BJ (cell line): ENCODE results near the gene RUNX1. TPM values are rescaled to one million over a fixed set of nuclear protein-coding genes. Genes with fewer than 3 reads are reported as not detected.
A peak's percentile ranks its signal among the peaks of the same experiment; 100 is the strongest.

ENCODE experiments used
- CTCF ChIA-PET: fragments of 350-600 bp; formaldehyde crosslinking; extraction: SDS; loops from one replicate; lab custom pipeline; 2021; ENCODE audit warnings: antibody characterized with exemption, inconsistent platforms; lab: Yijun Ruan, JAX
- POLR2A ChIA-PET: fragments of 300-600 bp; sonication (Branson Sonifier 250); formaldehyde crosslinking; extraction: SDS; loops from one replicate; lab custom pipeline; 2021; ENCODE audit warnings: antibody characterized with exemption; lab: Charles Lee
- DNase-seq: peaks from one replicate; pipeline ENCODE4 v3.0.0-alpha.2; 2011; ENCODE audit warnings: low read depth
- H3K27me3 ChIP-seq: 2 replicates; pipeline ENCODE4 v1.6.0; 2011; ENCODE audit warnings: low read length; ENCODE audit not compliant: control insufficient read depth, insufficient read depth
- H3K36me3 ChIP-seq: 2 replicates; pipeline ENCODE4 v1.5.1; 2011; ENCODE audit warnings: low read length; ENCODE audit not compliant: control insufficient read depth, insufficient read depth
- H3K4me3 ChIP-seq: 2 replicates; pipeline ENCODE4 v1.5.1; 2011; ENCODE audit warnings: low read depth, mild to moderate bottlenecking, control low read depth, low read length
- CTCF ChIP-seq: IDR thresholded peaks from 2 replicates; pipeline ENCODE4 v1.5.1; 2011; ENCODE audit warnings: low read depth, mild to moderate bottlenecking, control low read depth, inconsistent platforms, low read length, moderate library complexity; ENCODE audit not compliant: insufficient read depth
- polyA plus RNA-seq: library from polyadenylated mRNA; depleted of rRNA; stranded (reverse); fragments of >200 nt; gene quantifications from 2 replicates; pipeline ENCODE4 v1.2.3, GENCODE V29; 2011

Gene RUNX1
- polyA plus RNA-seq, 1 experiment: 36.1 TPM

GRCh38 chr21:34883491-34884271, 165.4 kb downstream of the RUNX1 start:
- H3K4me3 ChIP-seq: peak overlapping the region; percentile 97
- CTCF ChIA-PET: interaction anchor here (0.8 to 1.3 kb wide), 4 partner anchors 190 to 966 kb away, joined by 3 read pairs; no protein-coding TSS in a partner anchor
- peaks cover 10% of the 10 kb centered on the region for H3K36me3 ChIP-seq
- no peak for DNase-seq
- POLR2A ChIA-PET: no interaction called here
- H3K27me3 ChIP-seq: no peaks in the 10 kb centered on the region
- TF ChIP-seq CTCF: no peak

- no peak for TF ChIP-seq CTCF
- ChIA-PET POLR2A (no interaction called here), CTCF (interaction anchor here (1.3 kb wide), 1 partner anchor 626 kb away, joined by 3 read pairs; no protein-coding TSS in a partner anchor)
These were observed 166.4 kb downstream of the RUNX1 start for GRCh38 chr21:34882719-34883131.

GRCh38 chr21:34881839-34882371, 167.2 kb downstream of the RUNX1 start:
- Histone ChIP-seq H3K27me3 (no peaks in the 10 kb centered on the region), H3K36me3 (peaks cover 20% of the 10 kb centered on the region), H3K4me3 (peak overlapping the region; percentile 97)
- ChIA-PET CTCF (interaction anchor here (1.0 kb wide), 1 partner anchor 12 kb away, joined by 3 read pairs; no protein-coding TSS in a partner anchor), POLR2A (interaction anchor here (0.6 to 1.1 kb wide), 3 partner anchors 136 to 516 kb away, joined by 3 to 4 read pairs (median 3); no protein-coding TSS in a partner anchor)
- no peak for TF ChIP-seq CTCF
- DNase-seq: peak; percentile 79

More at GRCh38 chr21:34882719-34883131, 166.4 kb downstream of the RUNX1 start:
- no peaks in the 10 kb centered on the region for H3K27me3 ChIP-seq
- H3K4me3 ChIP-seq: peak overlapping the region; percentile 97
- H3K36me3 ChIP-seq: peaks cover 15% of the 10 kb centered on the region
- no peak for DNase-seq

GRCh38 chr21:34881421-34881820, 167.7 kb downstream of the RUNX1 start:
- Histone ChIP-seq H3K36me3 (peaks cover 19% of the 10 kb centered on the region), H3K27me3 (no peaks in the 10 kb centered on the region), H3K4me3 (peak overlapping the region; percentile 97)
- no peak for DNase-seq
- CTCF ChIA-PET: interaction anchor here (0.6 to 1.0 kb wide), 2 partner anchors 12 to 137 kb away, joined by 3 read pairs; no protein-coding TSS in a partner anchor
- POLR2A ChIA-PET: interaction anchor here (0.6 to 1.1 kb wide), 3 partner anchors 136 to 517 kb away, joined by 3 to 4 read pairs (median 3); no protein-coding TSS in a partner anchor
- no peak for TF ChIP-seq CTCF

- no peak for DNase-seq
- Histone ChIP-seq H3K36me3 (peaks cover 21% of the 10 kb centered on the region), H3K27me3 (no peaks in the 10 kb centered on the region), H3K4me3 (peak overlapping the region; percentile 97)
- no peak for TF ChIP-seq CTCF
- CTCF ChIA-PET: interaction anchor here (0.7 to 1.4 kb wide), 2 partner anchors 10 to 12 kb away, joined by 3 to 4 read pairs; no protein-coding TSS in a partner anchor
- POLR2A ChIA-PET: no interaction called here
These were observed 168.7 kb downstream of the RUNX1 start for GRCh38 chr21:34880401-34880800.
